Smooth muscle cell (in vitro differentiated cells): ENCODE measurements around the gene FOXP1. TPM values are rescaled to one million over a fixed set of nuclear protein-coding genes. Genes with fewer than 3 reads are reported as not detected.

Source experiments
- DNase-seq: peaks from one replicate; lab custom pipeline; 2025; ENCODE audit not compliant: unreplicated experiment; lab: John Stamatoyannopoulos, UW
- H2AFZ ChIP-seq: fragments of 200-600 bp; sonication (generic); 2 replicates; pipeline ENCODE4 v1.6.0; 2016; ENCODE audit warnings: antibody characterized with exemption, low read depth, mild to moderate bottlenecking
- H3F3A ChIP-seq: fragments of 200-600 bp; sonication (generic); 2 replicates; pipeline ENCODE4 v1.6.0; 2017; ENCODE audit warnings: antibody characterized with exemption, low read depth
- H3K27ac ChIP-seq: fragments of 200-600 bp; sonication (generic); 2 replicates; pipeline ENCODE4 v1.5.1; 2016; ENCODE audit warnings: low read depth, mild to moderate bottlenecking
- H3K27me3 ChIP-seq: fragments of 200-600 bp; sonication (generic); 2 replicates; pipeline ENCODE4 v1.6.1; 2016; ENCODE audit warnings: low read depth, mild to moderate bottlenecking
- H3K36me3 ChIP-seq: fragments of 200-600 bp; sonication (generic); 2 replicates; pipeline ENCODE4 v1.5.1; 2016; ENCODE audit warnings: low read depth
- H3K4me1 ChIP-seq: fragments of 200-600 bp; sonication (generic); 2 replicates; pipeline ENCODE4 v1.5.1; 2016; ENCODE audit warnings: low read depth
- H3K4me2 ChIP-seq: fragments of 200-600 bp; sonication (generic); 2 replicates; pipeline ENCODE4 v1.6.0; 2016; ENCODE audit warnings: mild to moderate bottlenecking
- H3K4me3 ChIP-seq: fragments of 200-600 bp; sonication (generic); 2 replicates; pipeline ENCODE4 v1.5.1; 2016; ENCODE audit warnings: mild to moderate bottlenecking
- H3K79me2 ChIP-seq: fragments of 200-600 bp; sonication (generic); 2 replicates; pipeline ENCODE4 v1.6.0; 2016; ENCODE audit warnings: low read depth, mild to moderate bottlenecking
- H3K9ac ChIP-seq: fragments of 200-600 bp; sonication (generic); 2 replicates; pipeline ENCODE4 v1.6.0; 2016; ENCODE audit warnings: low read depth
- H3K9me3 ChIP-seq: fragments of 200-600 bp; sonication (generic); replicated peaks from 2 replicates; pipeline ENCODE4 v1.5.1; 2016; ENCODE audit warnings: low read depth
- H4K20me1 ChIP-seq: fragments of 200-600 bp; sonication (generic); 2 replicates; pipeline ENCODE4 v1.6.0; 2016; ENCODE audit warnings: low read depth
- CTCF ChIP-seq: fragments of 200-600 bp; sonication (generic); IDR thresholded peaks from 2 replicates; pipeline ENCODE4 v1.5.1; 2017; ENCODE audit warnings: borderline replicate concordance, mild to moderate bottlenecking, antibody characterized with exemption; ENCODE audit not compliant: insufficient read depth, poor library complexity, severe bottlenecking
- WGBS: methylation state at CpG from one replicate; pipeline ENCODE4 v1.1.7; 2016; ENCODE audit warnings: low lambda C conversion rate; 5-methylcytosine and 5-hydroxymethylcytosine counted together
- polyA plus RNA-seq: library from polyadenylated mRNA; unstranded; fragments of >200 nt; fragmentation: Nextera tagmentation; extraction: Ambion mirVana; gene quantifications from 2 replicates; pipeline ENCODE4 v1.2.1, GENCODE V29; 2016
- total RNA-seq: library from RNA; depleted of rRNA; stranded (reverse); fragments of >200 nt; gene quantifications from 2 replicates; pipeline ENCODE4 v1.2.3, GENCODE V29; 2014

FOXP1 gene
- total and polyA plus RNA-seq, 2 experiments from 2014 or later, result 40.9 to 68.0 TPM

- H3K27ac ChIP-seq, result no peak overlapping the region
- H3K27me3 ChIP-seq, result no peaks in the 10 kb centered on the region
- H3K9me3 ChIP-seq, result no peaks in the 10 kb centered on the region
- DNase-seq, result no peak
- no peaks in the 10 kb centered on the region for H3K36me3 ChIP-seq
- WGBS, result 95% methylated on average over 7 of the region's 7 CpGs
- no peak overlapping the region for H3K9ac ChIP-seq
- no peak overlapping the region for H3K4me3 ChIP-seq
- peaks cover 3% of the 10 kb centered on the region for H3F3A ChIP-seq
- TF ChIP-seq CTCF, result no peak
- H3K79me2 ChIP-seq, result peaks cover 19% of the 10 kb centered on the region
- H4K20me1 ChIP-seq, result peaks cover 7% of the 10 kb centered on the region
- H3K4me2 ChIP-seq, result no peak overlapping the region
- H2AFZ ChIP-seq, result no peak overlapping the region
- peaks cover 4% of the 10 kb centered on the region for H3K4me1 ChIP-seq
Observed at GRCh38 chr3:71219744-71220638, 363.5 kb downstream of the FOXP1 start.

DNA sequence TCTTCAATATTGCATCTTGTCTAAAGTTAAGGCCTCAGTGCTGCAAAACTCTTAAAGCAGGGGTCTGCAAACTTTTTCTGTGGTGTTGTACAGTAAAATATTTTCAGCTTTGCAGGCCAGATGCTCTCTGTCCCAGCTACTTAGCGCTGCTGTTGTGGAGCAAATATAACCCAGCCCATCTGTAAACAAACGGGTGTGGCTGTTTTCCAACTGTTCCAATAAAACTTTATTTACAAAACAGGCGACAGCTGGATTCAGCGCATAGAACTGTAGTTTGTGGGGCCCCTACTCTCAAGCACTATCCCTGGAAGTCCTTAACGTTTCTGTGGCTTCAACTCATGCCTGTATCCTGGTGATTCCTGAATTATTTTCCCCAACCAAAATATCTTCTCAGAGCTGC is 365.0 kb downstream of the FOXP1 start:
- no peak overlapping the region for H3K9ac ChIP-seq
- H3K9me3 ChIP-seq, result no peaks in the 10 kb centered on the region
- no peaks in the 10 kb centered on the region for H3K36me3 ChIP-seq
- no peaks in the 10 kb centered on the region for H3K27me3 ChIP-seq
- H4K20me1 ChIP-seq, result peaks cover 8% of the 10 kb centered on the region
- no peak for TF ChIP-seq CTCF
- peaks cover 4% of the 10 kb centered on the region for H3K4me1 ChIP-seq
- 87% methylated on average over 5 of the region's 5 CpGs for WGBS
- no peak overlapping the region for H3K4me2 ChIP-seq
- no peak overlapping the region for H3K27ac ChIP-seq
- H3F3A ChIP-seq, result no peaks in the 10 kb centered on the region
- no peak for DNase-seq
- H2AFZ ChIP-seq, result no peak overlapping the region
- no peak overlapping the region for H3K4me3 ChIP-seq
- H3K79me2 ChIP-seq, result peaks cover 13% of the 10 kb centered on the region

- H3K9ac ChIP-seq, result no peak overlapping the region
- no peak overlapping the region for H2AFZ ChIP-seq
- H3K36me3 ChIP-seq, result no peaks in the 10 kb centered on the region
- H3K79me2 ChIP-seq, result peaks cover 8% of the 10 kb centered on the region
- 82% methylated on average over 8 of the region's 8 CpGs for WGBS
- H3K27ac ChIP-seq, result no peak overlapping the region
- H3K4me1 ChIP-seq, result peaks cover 4% of the 10 kb centered on the region
- H3K27me3 ChIP-seq, result no peaks in the 10 kb centered on the region
- no peak for DNase-seq
- no peak overlapping the region for H3K4me2 ChIP-seq
- no peaks in the 10 kb centered on the region for H3F3A ChIP-seq
- H3K9me3 ChIP-seq, result no peaks in the 10 kb centered on the region
- peaks cover 13% of the 10 kb centered on the region for H4K20me1 ChIP-seq
- no peak for TF ChIP-seq CTCF
- H3K4me3 ChIP-seq, result no peak overlapping the region
Observed at GRCh38 chr3:71217640-71218222, 365.8 kb downstream of the FOXP1 start.
